Fibroblast of lung (primary cell): ENCODE data around the gene ACKR2.

Source experiments
- EZH2 ChIP-seq: IDR thresholded peaks from 2 replicates; pipeline ENCODE4 v1.5.1; 2012; ENCODE audit warnings: low read length, control low read depth, mild to moderate bottlenecking; ENCODE audit errors: missing control alignments
- TF ChIP-seq, protein P1 (sequence below), 2 donors: IDR thresholded peaks in 1 of 2; conservative IDR thresholded peaks in 1 of 2; 1 replicate in 1 of 2; 2 replicates in 1 of 2; pipeline ENCODE4 v1.5.1; 2011 to 2012; ENCODE audit warnings: low read length in 2 of 2, control low read depth in 1 of 2, inconsistent platforms in 1 of 2, low read depth in 1 of 2, mild to moderate bottlenecking in 1 of 2

- TF ChIP-seq, protein P1, sequence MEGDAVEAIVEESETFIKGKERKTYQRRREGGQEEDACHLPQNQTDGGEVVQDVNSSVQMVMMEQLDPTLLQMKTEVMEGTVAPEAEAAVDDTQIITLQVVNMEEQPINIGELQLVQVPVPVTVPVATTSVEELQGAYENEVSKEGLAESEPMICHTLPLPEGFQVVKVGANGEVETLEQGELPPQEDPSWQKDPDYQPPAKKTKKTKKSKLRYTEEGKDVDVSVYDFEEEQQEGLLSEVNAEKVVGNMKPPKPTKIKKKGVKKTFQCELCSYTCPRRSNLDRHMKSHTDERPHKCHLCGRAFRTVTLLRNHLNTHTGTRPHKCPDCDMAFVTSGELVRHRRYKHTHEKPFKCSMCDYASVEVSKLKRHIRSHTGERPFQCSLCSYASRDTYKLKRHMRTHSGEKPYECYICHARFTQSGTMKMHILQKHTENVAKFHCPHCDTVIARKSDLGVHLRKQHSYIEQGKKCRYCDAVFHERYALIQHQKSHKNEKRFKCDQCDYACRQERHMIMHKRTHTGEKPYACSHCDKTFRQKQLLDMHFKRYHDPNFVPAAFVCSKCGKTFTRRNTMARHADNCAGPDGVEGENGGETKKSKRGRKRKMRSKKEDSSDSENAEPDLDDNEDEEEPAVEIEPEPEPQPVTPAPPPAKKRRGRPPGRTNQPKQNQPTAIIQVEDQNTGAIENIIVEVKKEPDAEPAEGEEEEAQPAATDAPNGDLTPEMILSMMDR (conservative IDR thresholded peaks at IDR 0.05 in 1 of 2, IDR thresholded peaks at IDR 0.05 in 1 of 2; ENCODE audit: low read depth in 1 of 2, low read length in 2 of 2), result no peak
- TF ChIP-seq EZH2, result no peak
Observed at GRCh38 chr3:42807929-42808328, 1.3 kb upstream of the ACKR2 start.
